ENCODE measurements around the gene FICD.
"Not testable (repeated sequence)": the region's sequence is repeated elsewhere in the genome, so short reads cannot be mapped to it uniquely, and the experiment has no call there.

The FICD gene
- 14.6 to 51.5 (median 22.4) reads per million in 17 experiments for total RNA-seq

- DNase-seq: peak; percentile 98 to 100 (median 100)
Observed at GRCh38 chr12:108514973-108515814, at the start of gene FICD. TSS of gene FICD (plus strand) at chr12:108515277. CDS start at chr12:108516973, 1,696 bp downstream.

DNA sequence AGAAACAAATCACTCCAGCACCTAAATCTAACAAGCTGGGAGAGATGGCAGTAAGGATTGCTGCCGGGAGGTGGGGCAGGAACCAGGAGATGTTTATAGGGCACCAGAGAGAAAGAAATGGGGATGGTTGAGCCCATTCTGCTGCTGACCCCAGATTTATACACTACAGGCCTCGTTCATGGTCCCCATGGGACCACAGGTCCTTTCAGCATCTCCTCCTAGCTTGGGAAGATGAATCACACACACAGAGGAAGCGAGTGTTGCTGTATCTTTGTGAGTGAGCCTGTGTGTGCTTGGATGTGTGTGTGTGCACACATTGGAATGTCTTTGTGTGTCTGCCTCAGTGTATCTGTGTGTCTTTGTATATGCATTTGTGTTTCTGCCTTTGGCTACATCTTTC is 49.7 kb upstream of the FICD start:
- no peak for DNase-seq

DNA sequence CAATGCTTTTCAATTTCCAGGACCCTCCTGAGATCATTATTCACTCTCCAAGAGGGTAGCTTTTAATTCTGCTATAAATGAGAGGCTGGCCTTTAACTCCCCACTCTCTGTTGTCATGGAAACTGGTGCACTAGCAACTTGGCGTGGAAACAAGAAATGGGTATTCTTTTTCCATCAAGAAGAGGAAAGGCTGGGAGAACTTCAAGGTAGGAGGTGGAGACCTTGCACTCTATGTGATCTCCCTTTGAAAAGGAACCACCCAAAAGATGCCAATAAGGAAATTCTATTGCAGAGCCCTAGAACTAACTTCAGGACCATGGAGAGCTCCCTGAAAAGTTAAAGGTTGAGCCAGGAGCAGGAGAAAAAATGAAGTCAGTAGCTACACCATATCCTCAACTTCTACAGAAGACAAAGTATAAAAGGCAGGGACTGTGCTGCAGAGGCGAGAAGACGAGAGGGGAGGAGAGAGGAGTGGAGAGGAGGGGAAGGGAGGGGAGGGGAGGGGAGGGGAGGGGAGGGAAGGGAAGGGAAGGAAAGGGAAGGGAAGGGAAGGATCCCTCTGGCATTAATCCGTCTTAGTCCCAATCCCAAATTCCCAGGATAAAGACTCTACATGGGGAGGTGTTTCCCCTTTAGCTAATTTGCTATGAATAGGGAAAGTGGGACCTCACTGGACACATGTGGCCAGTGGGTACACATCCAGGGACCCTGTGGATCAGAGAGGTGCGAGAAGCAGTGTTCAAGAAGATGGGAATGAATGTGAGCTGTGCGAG is 46.7 kb upstream of the FICD start:
- peak; percentile 54 to 73 (median 57) for DNase-seq

DNA sequence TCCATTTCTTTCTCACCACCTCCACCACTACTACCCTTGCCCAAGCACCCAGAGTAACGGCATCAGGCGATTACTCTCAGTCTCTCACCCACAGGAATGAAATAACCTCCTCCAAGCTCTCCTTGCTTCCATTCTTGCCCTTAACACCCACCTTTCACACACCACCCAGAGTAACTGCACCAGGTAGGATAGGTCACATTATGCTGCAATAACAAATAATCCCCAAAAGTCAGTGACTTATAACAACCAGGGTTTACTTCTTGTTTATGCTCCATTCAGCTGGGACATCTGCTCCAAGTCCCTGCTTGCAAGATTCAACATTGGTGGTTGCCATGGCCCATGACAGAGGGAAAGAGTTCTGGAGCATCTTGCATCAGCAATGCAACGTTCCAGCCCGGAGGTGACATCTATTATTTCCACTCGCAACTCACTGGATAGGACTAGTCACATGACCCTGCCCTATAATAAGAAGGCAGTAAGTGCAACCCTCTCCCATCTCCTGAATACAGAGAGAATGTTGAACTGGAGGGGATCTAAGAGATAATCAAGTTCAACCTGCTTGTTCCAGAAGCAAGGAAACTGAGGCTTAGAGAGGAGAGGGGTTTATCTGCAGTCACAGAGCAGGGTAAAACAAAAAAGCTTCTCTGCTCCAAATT is 41.5 kb upstream of the FICD start:
- DNase-seq: no peak

- no peak for DNase-seq
Observed at GRCh38 chr12:108475396-108475795, 39.7 kb upstream of the FICD start.

GRCh38 chr12:108477055-108477880 is 37.8 kb upstream of the FICD start:
- DNase-seq: no peak

DNA sequence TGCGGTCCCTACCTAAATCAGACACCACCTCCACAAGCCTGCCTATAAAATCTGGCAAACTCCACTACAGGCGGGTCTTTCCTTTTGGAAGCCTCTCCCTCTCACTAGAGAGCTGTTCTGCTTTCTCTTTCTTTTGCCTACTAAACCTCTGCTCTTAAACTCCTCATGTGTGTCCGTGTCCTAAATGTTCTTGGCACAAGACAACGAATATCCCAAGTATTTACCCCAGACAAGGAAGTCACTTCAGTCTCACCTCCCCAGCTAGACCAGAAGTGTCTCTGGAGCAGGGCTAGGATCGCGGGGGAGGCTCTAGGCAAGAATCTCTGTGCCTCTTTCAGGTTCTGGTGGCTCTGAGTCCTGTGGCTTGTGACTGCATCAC is 37.2 kb upstream of the FICD start:
- DNase-seq: no peak

GRCh38 chr12:108478611-108479206 is 36.4 kb upstream of the FICD start:
- DNase-seq: no peak

DNA sequence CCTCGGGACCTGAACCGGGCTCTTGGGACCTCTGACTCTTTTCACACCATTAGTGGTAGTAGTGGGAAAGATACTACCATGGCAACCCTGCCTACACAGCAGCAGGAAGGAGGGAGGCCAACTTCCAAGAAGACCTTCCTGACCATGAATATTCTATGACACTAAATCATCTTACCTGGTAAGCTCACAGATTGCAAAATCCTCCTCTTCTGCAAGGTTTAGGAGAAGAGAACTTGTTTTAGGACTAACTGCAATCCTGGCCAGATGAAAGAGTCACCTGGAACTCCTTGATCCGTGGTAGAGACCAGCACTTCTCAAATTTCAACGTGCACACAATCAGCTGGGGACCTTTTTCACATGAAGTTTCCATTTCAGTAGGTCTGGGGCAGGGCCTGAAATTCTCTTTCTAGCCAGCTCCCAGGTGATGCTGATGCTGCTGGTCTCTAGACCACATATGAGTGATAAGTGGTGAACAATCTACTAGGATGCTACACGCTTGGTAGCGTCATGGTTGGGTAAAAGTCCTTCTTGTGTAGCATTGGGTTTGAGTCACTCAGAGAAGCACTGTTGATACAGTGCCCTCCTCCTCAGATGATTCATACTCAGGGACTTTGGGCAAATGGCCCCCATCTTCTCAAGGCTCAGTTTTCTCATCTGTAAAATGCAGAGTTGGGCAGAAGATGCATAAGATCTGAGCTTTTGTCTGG is 35.6 kb upstream of the FICD start:
- DNase-seq: no peak

- no peak for DNase-seq
Observed at GRCh38 chr12:108482717-108483212, 32.3 kb upstream of the FICD start.

DNA sequence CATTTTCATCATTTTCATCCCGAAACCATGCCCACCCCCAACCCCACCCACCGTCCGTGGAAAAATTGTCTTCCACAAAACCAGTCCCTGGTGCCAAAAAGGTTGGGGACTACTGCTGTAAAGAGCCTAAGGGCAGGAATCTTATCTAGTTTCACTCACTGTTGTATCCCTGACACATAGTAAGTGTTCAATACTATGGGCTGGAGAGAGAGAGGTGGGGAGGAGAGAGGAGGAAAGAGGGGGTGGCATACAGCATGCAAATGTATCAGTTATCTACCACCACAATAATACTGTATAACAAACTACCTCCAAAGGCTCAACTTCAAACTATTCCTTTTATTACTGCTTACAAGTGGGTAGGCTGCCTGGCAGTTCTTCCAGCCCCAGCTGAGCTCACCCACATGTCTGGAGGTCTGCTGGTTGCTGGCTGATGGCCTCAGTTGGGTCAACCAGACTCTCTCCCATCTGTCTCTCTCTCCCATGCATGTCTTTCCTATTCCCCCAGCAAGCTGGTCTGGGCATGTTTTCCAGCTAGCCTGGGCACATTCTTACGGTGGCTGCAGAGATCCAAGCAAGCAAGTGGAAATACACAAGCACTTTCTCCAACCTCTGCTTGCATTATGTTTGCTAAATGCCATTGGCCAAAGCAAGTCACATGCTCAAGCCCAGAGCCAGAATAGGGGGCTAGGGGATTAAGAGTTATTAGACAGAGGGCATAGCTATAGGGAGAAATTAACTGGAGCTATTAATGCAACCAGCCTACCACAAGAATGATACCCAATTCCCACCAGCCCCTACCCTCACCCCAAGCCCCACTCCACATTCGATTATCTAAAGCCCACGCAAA is 31.6 kb upstream of the FICD start:
- no peak for DNase-seq

DNA sequence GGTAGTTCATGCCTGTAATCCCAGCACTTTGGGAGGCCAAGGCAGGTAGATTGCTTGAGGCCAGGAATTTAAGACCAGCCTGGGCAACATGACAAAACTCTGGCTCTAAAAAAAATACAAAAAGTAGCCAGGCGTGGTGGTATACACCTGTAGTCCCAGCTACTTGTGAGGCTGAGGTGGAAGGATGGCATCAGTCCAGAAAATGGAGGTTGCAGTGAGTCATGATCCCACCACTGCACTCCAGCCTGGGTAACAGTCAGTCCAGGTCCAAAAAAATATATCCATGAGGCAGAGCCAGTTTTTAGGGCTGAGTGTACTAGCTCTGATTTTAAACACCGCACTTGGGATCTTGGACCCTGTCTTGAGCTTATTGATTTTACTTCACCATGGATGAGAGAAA is 30.6 kb upstream of the FICD start:
- DNase-seq: no peak

DNA sequence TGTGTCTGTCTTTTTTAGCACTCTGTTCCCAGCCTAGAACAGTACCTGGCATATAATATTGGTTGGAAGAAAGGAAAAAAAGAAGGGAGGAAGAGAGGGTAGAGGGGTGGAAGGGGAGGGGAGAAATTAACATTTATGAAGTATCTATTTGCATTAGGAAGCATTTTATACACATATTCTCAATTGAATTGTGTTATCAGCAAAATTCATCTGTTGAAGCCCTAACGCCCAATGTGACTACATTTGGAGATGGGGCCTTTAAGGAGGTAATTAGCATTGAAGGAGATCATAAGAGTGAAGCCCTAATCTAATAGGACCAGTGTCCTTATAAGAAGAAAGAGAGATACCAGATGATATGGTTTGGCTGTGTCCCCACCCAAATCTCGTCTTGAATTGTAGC is 30.2 kb upstream of the FICD start:
- DNase-seq: no peak

GRCh38 chr12:108485371-108485770 is 29.7 kb upstream of the FICD start:
- not testable (repeated sequence) for DNase-seq

DNA sequence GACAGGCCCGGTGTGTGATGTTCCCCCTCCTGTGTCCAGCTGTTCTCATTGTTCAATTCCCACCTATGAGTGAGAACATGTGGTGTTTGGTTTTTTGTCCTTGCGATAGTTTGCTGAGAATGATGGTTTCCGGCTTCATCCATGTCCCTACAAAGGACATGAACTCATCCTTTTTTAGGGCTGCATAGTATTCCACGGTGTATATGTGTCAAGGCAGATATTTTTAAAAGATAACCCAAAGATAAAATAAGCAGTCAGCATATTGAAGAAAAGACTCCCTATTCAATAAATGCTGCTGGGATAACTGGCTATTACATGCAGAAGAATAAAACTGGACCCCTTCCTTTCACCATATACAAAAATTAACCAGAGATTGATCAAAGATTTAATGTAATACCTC is 28.0 kb upstream of the FICD start:
- DNase-seq: not testable (repeated sequence)

DNA sequence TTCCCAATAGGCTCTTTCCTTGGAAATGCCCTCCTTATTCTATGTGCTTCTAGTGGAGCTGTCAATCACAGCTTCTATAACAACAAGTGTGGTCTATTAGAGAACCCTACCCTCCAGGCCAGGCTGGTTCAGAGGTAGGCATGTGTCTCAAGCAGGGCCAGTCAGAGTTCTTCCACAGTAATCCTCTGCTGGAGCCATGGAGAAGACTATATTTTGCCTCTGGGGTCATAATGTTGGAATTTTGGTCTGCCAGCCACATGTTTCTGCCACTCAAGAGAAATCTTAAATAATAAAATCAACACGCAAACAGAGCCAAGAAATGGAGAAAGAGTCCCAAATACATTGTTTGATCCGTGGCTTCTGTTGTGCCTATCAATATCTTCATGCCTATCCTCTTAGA is 23.8 kb upstream of the FICD start:
- DNase-seq: no peak

DNA sequence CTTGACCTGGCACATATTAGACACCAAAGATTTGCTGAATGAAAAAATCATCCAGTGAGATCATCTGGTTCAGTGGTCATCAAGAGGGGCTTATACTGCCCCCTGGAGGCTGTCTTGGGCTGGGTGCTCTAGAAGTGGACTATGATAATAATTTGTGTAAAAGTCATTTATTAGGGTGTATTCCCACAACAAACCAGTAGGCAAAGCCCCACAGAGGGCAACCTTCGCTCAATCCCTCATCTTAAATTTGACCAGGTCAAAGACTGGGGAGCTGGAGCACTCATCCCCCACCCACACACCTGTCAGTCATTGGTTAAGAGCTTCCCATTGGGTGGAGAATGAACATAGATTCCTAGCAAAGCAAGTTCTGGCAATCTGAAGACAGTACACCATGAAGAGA is 20.0 kb upstream of the FICD start:
- DNase-seq: peak; percentile 67 to 83 (median 76)

DNA sequence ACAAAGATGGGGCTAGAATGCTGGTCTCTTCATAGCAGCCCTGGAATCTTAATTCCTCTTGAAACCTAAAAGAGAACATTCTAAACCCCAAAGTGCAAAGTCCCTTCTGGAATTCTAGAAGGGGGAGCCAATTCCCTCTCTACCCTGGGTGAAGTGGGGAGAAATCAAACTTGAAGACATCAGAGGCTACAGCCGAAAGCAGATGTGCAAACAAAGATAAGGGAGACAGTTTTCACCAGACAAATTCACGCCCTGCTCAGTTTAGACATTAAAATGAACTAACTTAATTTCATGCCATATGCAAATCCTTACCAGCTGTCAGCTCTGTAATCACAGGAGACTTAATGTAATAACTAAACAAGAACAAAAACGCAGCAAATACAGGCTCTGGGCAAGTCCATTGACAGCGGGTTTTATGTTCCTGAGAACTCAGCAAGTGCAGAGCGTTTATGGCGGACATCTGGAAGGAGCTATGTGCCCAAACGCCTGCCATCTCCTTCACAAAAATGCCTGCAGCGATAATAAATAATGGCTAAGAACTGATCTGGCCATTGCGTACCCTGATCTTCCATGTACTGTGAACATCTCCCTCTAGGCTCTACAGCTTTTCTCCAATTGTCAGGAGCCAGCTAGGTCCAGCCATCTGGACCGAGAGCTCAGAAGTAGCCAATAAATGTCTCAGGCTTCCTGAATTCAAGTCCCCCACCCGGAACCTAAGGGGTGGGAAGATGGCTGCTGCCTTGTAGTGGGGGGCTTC is 19.1 kb upstream of the FICD start:
- DNase-seq: no peak

DNA sequence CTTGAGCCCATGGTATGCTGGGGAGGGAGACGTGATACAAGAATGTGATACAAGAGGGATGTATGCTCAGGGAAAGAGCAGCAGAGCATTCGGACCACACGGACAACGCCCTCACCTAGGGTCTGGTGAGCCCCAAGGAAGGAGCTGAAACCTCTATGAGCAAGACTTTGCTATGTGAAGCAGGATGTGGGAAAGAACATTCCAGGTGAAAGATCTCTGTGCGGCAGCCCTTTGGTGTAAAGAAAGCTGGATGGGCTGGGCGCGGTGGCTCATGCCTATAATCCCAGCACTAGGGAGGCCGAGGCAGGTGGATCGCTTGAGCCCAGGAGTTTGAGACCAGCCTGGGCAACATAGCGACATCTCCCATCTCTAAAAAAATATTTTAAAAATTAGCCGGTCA is 16.9 kb upstream of the FICD start:
- DNase-seq: no peak
